B cell (primary cell): ENCODE results near the gene SNRPF. TPM values are rescaled to one million over a fixed set of nuclear protein-coding genes. Genes with fewer than 3 reads are reported as not detected.

ENCODE experiments used
- ATAC-seq: fragments of 200-7000 bp; cut with Tn5 transposase; one replicate; pipeline ENCODE4 v1.10.0; 2021; ENCODE audit warnings: low read depth, mild to moderate bottlenecking, moderate number of reproducible peaks, moderate library complexity
- CTCF ChIA-PET: fragments of 350-600 bp; sonication (Branson Sonifier 250); formaldehyde crosslinking; loops from one replicate; lab custom pipeline; 2021; ENCODE audit warnings: antibody characterized with exemption, inconsistent platforms; lab: Charles Lee
- POLR2A ChIA-PET: fragments of 350-600 bp; sonication (Branson Sonifier 250); formaldehyde crosslinking; loops from one replicate; lab custom pipeline; 2021; ENCODE audit warnings: antibody characterized with exemption; lab: Charles Lee
- DNase-seq: peaks from one replicate; pipeline ENCODE4 v3.0.0; 2013
- H2AFZ ChIP-seq: 2 replicates; pipeline ENCODE4 v1.6.1; 2012; ENCODE audit warnings: mild to moderate bottlenecking, low read depth, low read length; ENCODE audit not compliant: insufficient read depth, poor library complexity, severe bottlenecking
- H3K27ac ChIP-seq, 2 donors: 1 replicate in 1 of 2; 2 replicates in 1 of 2; pipeline ENCODE4 v1.5.1; 2012 to 2013; ENCODE audit warnings: low read length in 2 of 2, mild to moderate bottlenecking in 2 of 2, moderate library complexity in 1 of 2
- H3K27me3 ChIP-seq, 4 experiments: fragments of 200-600 bp in 1 of 4; sonication (generic) in 1 of 4; replicated peaks in 1 of 4; 1 replicate in 2 of 4; 2 replicates in 2 of 4; pipeline versions ENCODE4 v1.6.1 to v1.7.0; 2013 to 2016; ENCODE audit warnings: low read length in 3 of 4, mild to moderate bottlenecking in 2 of 4, mixed read lengths in 1 of 4, moderate library complexity in 1 of 4; ENCODE audit not compliant: insufficient read depth in 4 of 4, control insufficient read depth in 3 of 4; ENCODE audit errors: control extremely low read depth in 1 of 4
- H3K36me3 ChIP-seq, 2 experiments: replicated peaks in 1 of 2; 1 replicate in 1 of 2; 2 replicates in 1 of 2; pipeline versions ENCODE4 v1.6.1 to v1.7.1; 2013; ENCODE audit warnings: low read length in 1 of 2; ENCODE audit not compliant: insufficient read depth in 2 of 2, control insufficient read depth in 1 of 2; ENCODE audit errors: control extremely low read depth in 1 of 2, extremely low read depth in 1 of 2
- H3K4me1 ChIP-seq, 2 donors: fragments of 200-600 bp in 1 of 2; sonication (generic) in 1 of 2; 1 replicate in 1 of 2; 2 replicates in 1 of 2; pipeline versions ENCODE4 v1.5.1 to v1.6.1; 2013 to 2017; ENCODE audit warnings: low read length in 2 of 2; ENCODE audit not compliant: control insufficient read depth in 2 of 2, insufficient read depth in 2 of 2
- H3K4me2 ChIP-seq: replicated peaks from 2 replicates; pipeline ENCODE3; 2012; ENCODE audit warnings: mild to moderate bottlenecking, low read depth, low read length; ENCODE audit not compliant: poor library complexity, severe bottlenecking
- H3K4me3 ChIP-seq, 5 experiments: fragments of 200-600 bp in 1 of 5; sonication (generic) in 1 of 5; 1 replicate in 3 of 5; 2 replicates in 2 of 5; pipeline versions ENCODE4 v1.5.1 to v1.7.0; 2011 to 2016; ENCODE audit warnings: low read length in 4 of 5, mild to moderate bottlenecking in 4 of 5, low read depth in 2 of 5, control low read depth in 1 of 5, moderate library complexity in 1 of 5; ENCODE audit not compliant: insufficient read depth in 1 of 5; ENCODE audit errors: control extremely low read depth in 1 of 5, extremely low read depth in 1 of 5
- H3K79me2 ChIP-seq: fragments of 200-600 bp; sonication (generic); one replicate; pipeline ENCODE4 v1.6.0; 2016; ENCODE audit warnings: low read length; ENCODE audit not compliant: control insufficient read depth, insufficient read depth
- H3K9ac ChIP-seq: fragments of 200-600 bp; sonication (generic); 2 replicates; pipeline ENCODE4 v1.6.1; 2017; ENCODE audit warnings: mild to moderate bottlenecking, low read length, moderate library complexity
- H3K9me3 ChIP-seq, 3 donors: one replicate each; pipeline versions ENCODE4 v1.6.1 to v1.7.1; 2013; ENCODE audit warnings: low read length in 2 of 3; ENCODE audit not compliant: control insufficient read depth in 2 of 3, insufficient read depth in 1 of 3; ENCODE audit errors: control extremely low read depth in 1 of 3
- H4K20me1 ChIP-seq: 2 replicates; pipeline ENCODE4 v1.6.0; 2012; ENCODE audit warnings: mild to moderate bottlenecking, low read length; ENCODE audit not compliant: insufficient read depth, control insufficient read depth, poor library complexity, severe bottlenecking
- H3K27ac Mint-ChIP-seq: one replicate; pipeline ENCODE4 v1.8.0; 2021; ENCODE audit warnings: mixed read lengths
- H3K27me3 Mint-ChIP-seq: one replicate; pipeline ENCODE4 v1.8.0; 2021; ENCODE audit warnings: mixed read lengths
- H3K4me1 Mint-ChIP-seq: one replicate; pipeline ENCODE4 v1.8.0; 2021; ENCODE audit warnings: mixed read lengths
- H3K4me3 Mint-ChIP-seq: one replicate; pipeline ENCODE4 v1.8.0; 2021; ENCODE audit warnings: mixed read lengths
- H3K9me3 Mint-ChIP-seq: one replicate; pipeline ENCODE4 v1.8.0; 2022; ENCODE audit warnings: mixed read lengths; ENCODE audit not compliant: insufficient read depth
- CTCF ChIP-seq: fragments of 200-600 bp; IDR thresholded peaks from one replicate; pipeline ENCODE4 v1.8.0; 2022; ENCODE audit warnings: antibody characterized with exemption, mild to moderate bottlenecking
- EZH2 ChIP-seq: IDR thresholded peaks from 2 replicates; pipeline ENCODE4 v1.6.1; 2012; ENCODE audit warnings: borderline replicate concordance, low read depth, mild to moderate bottlenecking, moderate library complexity, low read length; ENCODE audit not compliant: insufficient read depth, poor library complexity, severe bottlenecking
- WGBS: methylation state at CpG from one replicate; pipeline ENCODE4 v1.1.5; 2013; ENCODE audit warnings: missing lambda C conversion rate; ENCODE audit not compliant: insufficient coverage; 5-methylcytosine and 5-hydroxymethylcytosine counted together
- intact Hi-C: fragments of 100-400 bp; cut with micrococcal nuclease; formaldehyde crosslinking; loops from one replicate; pipeline ENCODE4 v1.10.0; 2022
- polyA plus RNA-seq: library from polyadenylated mRNA; depleted of rRNA; stranded (reverse); fragments of >200 nt; gene quantifications from 2 replicates; pipeline ENCODE4 v1.2.3, GENCODE V29; 2012
- total RNA-seq, 2 donors: library from RNA; stranded (reverse); fragments of 120-200 nt in 1 of 2; gene quantifications; 1 replicate in 1 of 2; 2 replicates in 1 of 2; pipeline versions ENCODE4 v1.2.3 to v1.2.4, GENCODE V29; 2013 to 2022

SNRPF gene
- total and polyA plus RNA-seq, 2 donors (not counting 1 experiment from before 2014, with no cell fraction given), result 10.5 to 23.8 TPM

DNA sequence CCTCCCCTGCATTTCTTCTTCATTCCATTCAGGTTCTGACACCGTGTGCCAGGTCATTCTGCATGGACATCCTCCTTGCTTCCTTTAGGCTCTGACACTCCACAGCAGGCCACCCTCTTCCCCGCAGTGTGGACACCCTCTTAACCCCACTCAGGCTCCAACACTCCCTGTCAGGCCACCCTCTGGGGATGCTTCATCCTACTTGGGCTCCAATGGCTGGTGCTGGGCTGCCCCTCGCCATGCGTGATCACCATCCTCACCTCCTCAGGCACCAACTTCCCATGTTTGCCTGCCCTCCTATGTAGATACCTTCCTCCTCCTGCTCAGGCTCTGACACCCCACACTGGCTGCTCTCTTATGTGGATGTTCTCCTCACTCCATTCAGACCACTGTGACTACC lies 6.6 kb upstream of the SNRPF start:
- H3K27me3 ChIP-seq, result peaks cover 0 to 11% (median 9%) of the 10 kb centered on the region in 4 experiments
- Mint-ChIP-seq H3K27me3 (peaks cover 20% of the 10 kb centered on the region), H3K4me3 (no peak overlapping the region), H3K4me1 (no peaks in the 10 kb centered on the region), H3K9me3 (no peaks in the 10 kb centered on the region), H3K27ac (no peak overlapping the region)
- CTCF ChIA-PET, result no interaction called here
- no peak overlapping the region for H3K9ac ChIP-seq
- POLR2A ChIA-PET, result no interaction called here
- H3K36me3 ChIP-seq, result no peaks in the 10 kb centered on the region
- TF ChIP-seq CTCF (no peak), EZH2 (no peak)
- 95% methylated on average over 4 of the region's 4 CpGs for WGBS
- no peak overlapping the region for H3K27ac ChIP-seq
- intact Hi-C loops, result loop anchor here (10.0 kb wide), 1 partner anchor 307 kb away; no protein-coding TSS in a partner anchor
- H2AFZ ChIP-seq, result no peak overlapping the region
- H3K79me2 ChIP-seq, result no peaks in the 10 kb centered on the region
- no peaks in the 10 kb centered on the region for H3K4me1 ChIP-seq
- H3K4me3 ChIP-seq, result no peak overlapping the region
- DNase-seq, result no peak
- H4K20me1 ChIP-seq, result no peaks in the 10 kb centered on the region
- H3K4me2 ChIP-seq, result no peak overlapping the region
- no peak for ATAC-seq
- H3K9me3 ChIP-seq, result no peaks in the 10 kb centered on the region

- H3K4me3 ChIP-seq, result no peak overlapping the region
- no peak overlapping the region for H3K9ac ChIP-seq
- H3K36me3 ChIP-seq, result peaks cover 0 to 10% of the 10 kb centered on the region in 2 experiments
- whole genome bisulfite sequencing, result 100% methylated on average over 4 of the region's 7 CpGs
- POLR2A ChIA-PET, result no interaction called here
- H2AFZ ChIP-seq, result peak overlapping the region; percentile 91
- no peak overlapping the region for H3K27ac ChIP-seq
- CTCF ChIA-PET, result no interaction called here
- no peaks in the 10 kb centered on the region for H3K9me3 Mint-ChIP-seq
- peaks cover 10% of the 10 kb centered on the region for H3K4me1 Mint-ChIP-seq
- no peaks in the 10 kb centered on the region for H4K20me1 ChIP-seq
- ATAC-seq (no peak), DNase-seq (no peak)
- H3K9me3 ChIP-seq, result no peaks in the 10 kb centered on the region
- no peak overlapping the region for H3K27ac Mint-ChIP-seq
- intact Hi-C loops, result loop anchor here (5.0 to 10.0 kb wide), 4 partner anchors 312 to 630 kb away; partner anchors contain the start of genes CFAP54, ELK3 and METAP2
- TF ChIP-seq EZH2 (no peak), CTCF (no peak)
- peaks cover 0 to 11% (median 9%) of the 10 kb centered on the region in 4 experiments for H3K27me3 ChIP-seq
- peaks cover 13% of the 10 kb centered on the region for H3K27me3 Mint-ChIP-seq
- no peak overlapping the region for H3K4me3 Mint-ChIP-seq
- no peak overlapping the region for H3K4me2 ChIP-seq
- H3K4me1 ChIP-seq, result peaks cover 24 to 28% of the 10 kb centered on the region in 2 donors
- H3K79me2 ChIP-seq, result peaks cover 34% of the 10 kb centered on the region
Observed at GRCh38 chr12:95857156-95857555, 1.6 kb upstream of the SNRPF start.
